ENCODE results near the gene IL4R. TPM values are rescaled to one million over a fixed set of nuclear protein-coding genes. Genes with fewer than 3 reads are reported as not detected.
A peak's percentile ranks its signal among the peaks of the same experiment; 100 is the strongest.

Gene IL4R
- total and polyA plus RNA-seq, 2 of the 13 experiments (the other 11 are each of a cell fraction or from before 2014, with no cell fraction given): 15.9 to 49.6 TPM

GRCh38 chr16:27326738-27327585 lies 13.2 kb downstream of the IL4R start (continued):
- TF ChIP-seq BCLAF1 (IDR thresholded peaks at IDR 0.05) (no peak), ZNF256 (CRISPR knock-in tag; conservative IDR thresholded peaks at IDR 0.05) (no peak), PAX8 (CRISPR knock-in tag; IDR thresholded peaks at IDR 0.05; ENCODE audit: borderline replicate concordance) (no peak), TFAP4 (IDR thresholded peaks at IDR 0.05; ENCODE audit: borderline replicate concordance, low read depth) (peak; percentile 62; the same call in 1 of the 2 replicates), TOE1 (CRISPR knock-in tag; IDR thresholded peaks at IDR 0.05) (no peak), POLR2A (IDR thresholded peaks at IDR 0.05; ENCODE audit: insufficient read depth in 1 of 2, low read depth in 2 of 2, low read length in 2 of 2) (no peak), GRHL1 (CRISPR knock-in tag; conservative IDR thresholded peaks at IDR 0.05) (no peak), TAF15 (IDR thresholded peaks at IDR 0.05; ENCODE audit: low read depth, low read length, poor library complexity, severe bottlenecking) (no peak), DMAP1 (CRISPR knock-in tag; IDR thresholded peaks at IDR 0.05) (no peak), E2F5 (CRISPR knock-in tag; conservative IDR thresholded peaks at IDR 0.05) (no peak), ZHX1 (CRISPR knock-in tag; IDR thresholded peaks at IDR 0.05; ENCODE audit: low read depth) (no peak), ATF7 (IDR thresholded peaks at IDR 0.05) (no peak), ATF7 (CRISPR knock-in tag; IDR thresholded peaks at IDR 0.05) (no peak), NPAS2 (CRISPR knock-in tag; IDR thresholded peaks at IDR 0.05; ENCODE audit: borderline replicate concordance) (no peak), TBX2 (CRISPR knock-in tag; IDR thresholded peaks at IDR 0.05; ENCODE audit: borderline replicate concordance) (no peak), ZBTB37 (CRISPR knock-in tag; IDR thresholded peaks at IDR 0.05) (no peak)

Measured in HepG2 (cell line).